ENCODE measurements around the gene UBA52. TPM values are rescaled to one million over a fixed set of nuclear protein-coding genes. Genes with fewer than 3 reads are reported as not detected.

UBA52 gene
- total and polyA plus RNA-seq, 10 of the 15 experiments (the other 5 are each of a cell fraction or from before 2014, with no cell fraction given): 1,131 to 2,392 (median 1,645) TPM

DNA sequence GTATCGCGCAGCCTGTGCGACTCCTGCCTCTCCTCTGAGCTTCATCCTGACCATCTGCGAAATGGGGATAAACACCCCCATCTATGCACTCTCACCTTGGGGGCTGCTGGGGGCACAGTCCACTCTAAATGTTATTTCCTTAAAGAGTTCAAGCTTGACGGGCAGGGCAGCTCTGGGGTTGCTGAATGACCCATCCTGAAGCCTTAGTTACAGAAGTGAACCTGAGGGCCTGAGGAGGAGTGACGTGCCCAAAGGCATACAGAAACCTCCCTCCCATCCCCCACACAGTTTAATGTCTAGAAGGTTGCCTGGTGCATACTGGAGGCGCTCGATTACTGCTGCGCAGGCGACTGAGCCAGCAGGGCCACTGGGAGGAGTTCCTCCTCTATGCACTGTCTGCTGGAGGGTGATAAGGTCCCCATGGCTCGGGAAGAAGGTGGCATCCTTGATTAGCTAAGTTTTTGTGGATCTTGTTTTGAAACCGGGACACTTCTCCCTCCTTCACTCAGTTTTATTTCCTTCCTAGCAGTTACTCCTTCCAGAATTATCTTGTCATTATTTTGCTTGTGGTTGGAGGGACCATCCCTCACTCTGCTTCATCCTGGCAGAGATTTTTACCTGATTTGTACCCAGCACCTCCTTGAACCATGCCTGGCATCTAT lies 27.7 kb upstream of the UBA52 start (continued):
- no peak for TF ChIP-seq ZNF384 (IDR thresholded peaks at IDR 0.05; ENCODE audit: borderline replicate concordance, low read depth, low read length)

- no peak overlapping the region for H3K9ac ChIP-seq (ENCODE audit: control insufficient read depth, insufficient read depth, low read length)
- no peak overlapping the region for H3K27ac ChIP-seq (ENCODE audit: control insufficient read depth, insufficient read depth)
- BruUV-seq (replicated peaks): no TSS peak
- ChIA-PET CTCF (interaction anchor here (2.1 kb wide), 1 partner anchor 37 kb away, joined by 6 read pairs; the partner anchor contains the start of gene REX1BD), RAD21 (ENCODE audit: unreplicated experiment) (no interaction called here), SMC1A (ENCODE audit: uncharacterized antibody, unreplicated experiment) (no interaction called here), POLR2A (interaction anchor here (0.6 to 0.7 kb wide), 3 partner anchors 8 to 241 kb away, joined by 3 to 5 read pairs (median 3); partner anchors contain the start of gene FKBP8)
- in situ Hi-C loops (cut with MboI): no loop called here
- no peaks in the 10 kb centered on the region for H3K79me2 ChIP-seq (ENCODE audit: control insufficient read depth, insufficient read depth, low read length)
- intact Hi-C loops (cut with micrococcal nuclease; ENCODE audit: unreplicated experiment): no loop called here
- H3K4me1 ChIP-seq (ENCODE audit: control insufficient read depth, insufficient read depth, low read length): no peaks in the 10 kb centered on the region
- H3K9me3 ChIP-seq (replicated peaks; ENCODE audit: control insufficient read depth, insufficient read depth, low read length): no peaks in the 10 kb centered on the region
- 60% methylated on average over 6 of the region's 6 CpGs for WGBS (ENCODE audit: insufficient coverage, insufficient replicate concordance, low lambda C conversion rate, missing lambda C conversion rate)
- no peak overlapping the region for H3K4me3 ChIP-seq
- FAIRE-seq: no peak
- ATAC-seq: no peak
- H3K36me3 ChIP-seq (ENCODE audit: control insufficient read depth in 2 of 2, insufficient read depth in 2 of 2, low read length in 1 of 2): no peaks in the 10 kb centered on the region
- H3K4me2 ChIP-seq (ENCODE audit: control insufficient read depth, insufficient read depth): no peak overlapping the region
- no peaks in the 10 kb centered on the region for H3K27me3 ChIP-seq (replicated peaks in 1 of 2; ENCODE audit: control insufficient read depth in 2 of 2, insufficient read depth in 2 of 2, low read length in 1 of 2)
- DNase-seq (ENCODE audit: low read depth, low spot score): no peak
- no peak overlapping the region for H2AFZ ChIP-seq (ENCODE audit: control insufficient read depth, low read depth, low read length)
- no peaks in the 10 kb centered on the region for H4K20me1 ChIP-seq (ENCODE audit: control insufficient read depth, insufficient read depth)
- TF ChIP-seq SP1 (IDR thresholded peaks at IDR 0.05; ENCODE audit: low read depth, low read length): no peak
- no peak for TF ChIP-seq NRF1 (conservative IDR thresholded peaks at IDR 0.05; ENCODE audit: low read depth, low read length)
- no peak for TF ChIP-seq SUZ12 (IDR thresholded peaks at IDR 0.05; ENCODE audit: unreplicated experiment)
- TF ChIP-seq, protein P1, sequence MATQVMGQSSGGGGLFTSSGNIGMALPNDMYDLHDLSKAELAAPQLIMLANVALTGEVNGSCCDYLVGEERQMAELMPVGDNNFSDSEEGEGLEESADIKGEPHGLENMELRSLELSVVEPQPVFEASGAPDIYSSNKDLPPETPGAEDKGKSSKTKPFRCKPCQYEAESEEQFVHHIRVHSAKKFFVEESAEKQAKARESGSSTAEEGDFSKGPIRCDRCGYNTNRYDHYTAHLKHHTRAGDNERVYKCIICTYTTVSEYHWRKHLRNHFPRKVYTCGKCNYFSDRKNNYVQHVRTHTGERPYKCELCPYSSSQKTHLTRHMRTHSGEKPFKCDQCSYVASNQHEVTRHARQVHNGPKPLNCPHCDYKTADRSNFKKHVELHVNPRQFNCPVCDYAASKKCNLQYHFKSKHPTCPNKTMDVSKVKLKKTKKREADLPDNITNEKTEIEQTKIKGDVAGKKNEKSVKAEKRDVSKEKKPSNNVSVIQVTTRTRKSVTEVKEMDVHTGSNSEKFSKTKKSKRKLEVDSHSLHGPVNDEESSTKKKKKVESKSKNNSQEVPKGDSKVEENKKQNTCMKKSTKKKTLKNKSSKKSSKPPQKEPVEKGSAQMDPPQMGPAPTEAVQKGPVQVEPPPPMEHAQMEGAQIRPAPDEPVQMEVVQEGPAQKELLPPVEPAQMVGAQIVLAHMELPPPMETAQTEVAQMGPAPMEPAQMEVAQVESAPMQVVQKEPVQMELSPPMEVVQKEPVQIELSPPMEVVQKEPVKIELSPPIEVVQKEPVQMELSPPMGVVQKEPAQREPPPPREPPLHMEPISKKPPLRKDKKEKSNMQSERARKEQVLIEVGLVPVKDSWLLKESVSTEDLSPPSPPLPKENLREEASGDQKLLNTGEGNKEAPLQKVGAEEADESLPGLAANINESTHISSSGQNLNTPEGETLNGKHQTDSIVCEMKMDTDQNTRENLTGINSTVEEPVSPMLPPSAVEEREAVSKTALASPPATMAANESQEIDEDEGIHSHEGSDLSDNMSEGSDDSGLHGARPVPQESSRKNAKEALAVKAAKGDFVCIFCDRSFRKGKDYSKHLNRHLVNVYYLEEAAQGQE (IDR thresholded peaks at IDR 0.05; ENCODE audit: low read depth, low read length): no peak
- no peak for TF ChIP-seq MLLT1 (IDR thresholded peaks at IDR 0.05)
- TF ChIP-seq E4F1 (IDR thresholded peaks at IDR 0.05; ENCODE audit: borderline replicate concordance, partially characterized antibody): no peak
- no peak for TF ChIP-seq RAD21 (IDR thresholded peaks at IDR 0.05; ENCODE audit: insufficient read depth, low read depth, low read length)
- no peak for TF ChIP-seq HSF1 (IDR thresholded peaks at IDR 0.05; ENCODE audit: low read depth, low read length)
- TF ChIP-seq WRNIP1 (IDR thresholded peaks at IDR 0.05; ENCODE audit: borderline replicate concordance, low read depth, low read length): no peak
- no peak for TF ChIP-seq IRF3 (IDR thresholded peaks at IDR 0.05)
These were observed 20.0 kb upstream of the UBA52 start for GRCh38 chr19:18551631-18552030.
